GM21360 (cell line): ENCODE data around the gene TSPAN15.
A peak's percentile ranks its signal among the peaks of the same experiment; 100 is the strongest.

Experiments used
- ATAC-seq: cut with Tn5 transposase; IDR thresholded peaks from one replicate; pipeline ENCODE4 v1.9.1; 2021; ENCODE audit warnings: mild to moderate bottlenecking, moderate library complexity; ENCODE audit not compliant: unreplicated experiment

The TSPAN15 gene

DNA sequence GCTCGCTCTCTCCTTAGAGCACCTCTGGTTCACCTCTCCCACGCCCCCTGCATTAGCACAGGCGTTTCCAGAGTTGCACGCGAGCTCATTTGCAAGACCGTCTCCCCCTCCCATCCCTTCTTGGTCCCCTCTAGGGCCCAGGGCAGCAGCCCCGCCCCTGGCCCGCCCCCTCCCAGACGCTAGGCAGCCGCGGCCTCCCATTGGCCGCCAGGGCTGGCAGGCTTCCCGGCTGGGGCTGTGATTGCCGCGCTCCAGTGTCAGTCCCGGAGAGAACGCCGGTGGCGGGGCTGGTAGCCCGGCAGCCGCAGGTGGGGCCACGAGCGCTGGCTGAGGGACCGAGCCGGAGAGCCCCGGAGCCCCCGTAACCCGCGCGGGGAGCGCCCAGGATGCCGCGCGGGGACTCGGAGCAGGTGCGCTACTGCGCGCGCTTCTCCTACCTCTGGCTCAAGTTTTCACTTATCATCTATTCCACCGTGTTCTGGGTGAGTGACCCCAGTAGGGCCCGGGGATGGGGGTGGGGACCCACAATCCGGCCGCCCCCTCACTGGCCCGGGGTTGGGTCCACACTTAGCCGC, at the start of gene TSPAN15:
Gene TSPAN15 (plus strand): TSS at position 257 of the 575 bp plus-strand sequence. CDS start 130 bp downstream, at position 387.
- ATAC-seq, result peak; percentile 90

DNA sequence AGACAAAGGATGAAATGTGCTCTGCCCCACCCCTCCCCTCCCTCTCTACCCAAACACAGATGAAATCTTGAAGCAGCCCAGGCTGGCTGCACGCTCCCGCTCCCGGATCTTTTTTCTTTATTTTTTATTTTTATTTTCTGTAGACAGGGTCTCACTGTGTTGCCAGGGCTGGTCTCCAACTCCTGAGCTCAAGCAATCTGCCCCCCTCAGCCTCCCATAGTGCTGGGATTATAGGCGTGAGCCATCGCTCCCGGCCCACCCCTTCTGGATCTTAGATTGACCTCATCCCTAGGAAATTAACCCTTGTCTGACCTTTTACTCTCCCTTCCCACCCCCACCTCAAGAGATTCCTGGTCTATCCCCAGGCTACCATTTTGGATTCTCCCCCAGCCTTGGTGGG, 48.9 kb upstream of the TSPAN15 start:
- ATAC-seq, result no peak

DNA sequence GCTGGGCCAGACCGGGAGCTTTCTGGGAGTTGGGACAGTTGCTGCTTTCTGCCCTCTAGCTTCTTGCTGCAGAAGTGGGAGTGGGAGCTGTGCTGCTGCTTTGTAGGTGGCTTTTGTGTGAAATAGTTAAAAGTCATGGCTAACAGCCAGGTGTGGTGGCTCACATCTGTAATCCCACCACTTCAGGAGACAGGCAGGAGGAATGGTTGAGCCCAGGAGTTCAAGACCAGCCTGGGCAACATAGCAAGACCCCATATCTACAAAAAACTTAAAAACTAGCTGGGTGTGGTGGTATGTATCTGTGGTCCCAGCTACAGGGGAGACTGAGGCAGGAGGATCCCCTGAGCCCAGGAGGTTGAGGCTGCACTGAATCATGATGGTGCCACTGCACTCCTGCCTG, 48.2 kb upstream of the TSPAN15 start:
- ATAC-seq, result no peak

DNA sequence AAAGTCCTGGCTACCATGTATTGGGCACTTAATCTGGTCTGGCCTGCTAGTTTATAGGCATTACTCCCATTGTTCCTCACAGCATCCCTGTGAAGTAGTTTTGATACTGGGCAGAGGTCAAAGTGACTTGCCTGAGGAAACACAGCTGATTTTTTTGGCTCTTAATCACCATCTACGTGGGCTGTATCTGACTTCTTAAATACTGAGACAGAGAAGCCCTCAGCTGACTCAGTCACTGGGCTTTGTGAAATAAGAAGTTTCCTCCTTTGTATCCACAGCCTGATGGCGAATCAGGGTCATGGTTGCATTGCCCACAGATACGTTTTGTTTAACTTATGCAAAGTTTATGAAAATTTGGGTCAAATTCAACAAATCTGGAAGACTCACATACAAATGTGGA, 47.7 kb upstream of the TSPAN15 start:
- no peak for ATAC-seq

DNA sequence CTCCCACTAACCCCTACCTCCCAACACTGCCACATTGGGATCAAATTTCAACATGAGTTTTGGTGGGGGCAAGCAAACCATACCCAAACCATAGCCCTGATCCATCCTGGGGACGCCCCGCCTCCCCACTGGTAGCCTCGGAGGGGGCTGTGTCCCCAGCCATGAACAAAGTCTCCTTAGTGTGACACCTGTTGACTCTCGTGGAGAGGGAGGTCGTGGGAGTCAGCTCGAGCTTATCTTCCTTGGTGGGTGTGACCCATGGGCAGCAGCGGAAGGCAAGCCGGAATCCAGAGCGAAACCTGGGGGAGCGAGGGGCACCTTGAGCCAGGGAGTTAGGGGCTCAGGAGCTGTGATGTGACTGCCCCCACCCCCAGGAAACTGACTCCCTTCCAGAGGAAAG, 46.5 kb upstream of the TSPAN15 start:
- no peak for ATAC-seq

DNA sequence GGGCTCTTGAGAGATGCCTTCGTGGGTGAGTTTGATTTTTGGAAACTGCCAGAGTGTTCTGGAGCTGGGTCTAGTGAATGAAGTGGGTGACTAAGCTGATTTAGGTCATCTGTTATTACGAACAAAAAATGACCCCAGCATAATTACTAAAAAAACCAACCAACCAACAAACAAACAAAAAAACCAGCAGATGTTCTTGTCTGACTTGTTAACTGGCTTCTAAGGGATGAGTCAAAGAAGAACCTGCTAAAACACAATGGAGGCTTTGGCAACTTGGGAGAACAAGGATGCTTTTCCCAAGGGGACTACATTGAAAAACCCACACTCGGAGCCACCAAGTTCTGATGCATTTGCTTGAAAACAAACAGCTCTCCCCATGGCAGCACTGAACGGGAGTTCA, 46.0 kb upstream of the TSPAN15 start:
- no peak for ATAC-seq

DNA sequence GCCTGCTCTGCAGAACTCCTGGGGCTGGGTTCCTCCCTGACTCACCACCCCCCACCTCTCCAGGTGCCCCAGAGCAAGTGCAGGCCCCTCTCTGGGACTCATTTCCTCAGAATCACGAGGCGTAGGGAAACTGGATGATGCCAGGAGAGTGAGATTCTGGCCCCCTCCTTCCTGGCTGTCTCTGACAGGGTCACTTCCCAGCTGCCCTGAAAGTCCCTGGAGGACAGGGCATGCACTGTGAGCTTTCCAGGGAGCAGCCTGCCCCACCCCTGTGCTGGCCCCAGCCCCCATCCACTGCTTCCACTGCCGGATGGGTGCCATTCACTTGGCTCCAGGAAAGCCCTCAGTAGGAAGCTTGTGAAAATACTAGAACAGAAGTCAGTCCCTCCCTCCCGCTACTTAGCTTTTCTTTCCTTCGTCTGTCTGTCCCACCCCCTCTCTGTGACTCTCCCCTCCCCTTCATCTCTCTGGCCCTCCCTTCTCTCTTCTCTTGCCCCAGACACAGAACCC, 44.9 kb upstream of the TSPAN15 start:
- no peak for ATAC-seq

DNA sequence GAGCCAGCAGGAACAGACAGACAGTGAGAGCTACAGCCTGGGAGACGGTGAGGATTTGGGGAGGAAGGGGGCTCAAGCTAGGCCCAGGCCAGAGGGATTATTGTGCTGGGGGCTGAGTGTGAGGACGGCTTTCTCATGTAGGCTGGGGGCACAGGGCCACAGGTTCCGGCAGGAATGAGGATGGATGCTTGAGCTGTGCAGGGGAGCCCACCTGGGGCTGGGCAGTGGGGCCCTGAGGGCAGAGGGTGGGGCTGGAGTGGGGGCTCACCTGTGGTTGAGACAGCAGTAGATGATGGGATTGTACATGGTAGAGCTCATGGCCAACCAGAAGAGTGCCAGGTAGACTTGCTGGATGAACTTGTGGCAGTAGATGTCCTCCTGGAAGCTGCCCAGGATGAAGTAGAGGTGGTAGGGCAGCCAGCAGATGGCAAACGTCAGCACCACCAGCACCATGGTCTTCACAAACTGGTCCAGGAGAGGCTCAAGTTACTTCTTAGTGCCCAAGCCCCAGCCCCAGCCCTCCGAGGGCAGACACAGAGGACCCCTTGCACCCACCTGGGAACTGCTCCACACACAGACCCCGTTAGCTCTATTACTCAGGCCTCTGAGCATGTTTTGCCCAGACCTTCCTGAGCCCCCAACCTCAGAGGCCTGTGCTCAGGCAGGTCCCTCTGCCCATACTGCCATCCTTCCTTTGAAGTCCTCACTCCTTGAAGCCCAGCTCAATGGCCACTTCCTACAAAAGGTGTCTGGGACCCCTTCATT, 44.3 kb upstream of the TSPAN15 start:
- ATAC-seq, result no peak

DNA sequence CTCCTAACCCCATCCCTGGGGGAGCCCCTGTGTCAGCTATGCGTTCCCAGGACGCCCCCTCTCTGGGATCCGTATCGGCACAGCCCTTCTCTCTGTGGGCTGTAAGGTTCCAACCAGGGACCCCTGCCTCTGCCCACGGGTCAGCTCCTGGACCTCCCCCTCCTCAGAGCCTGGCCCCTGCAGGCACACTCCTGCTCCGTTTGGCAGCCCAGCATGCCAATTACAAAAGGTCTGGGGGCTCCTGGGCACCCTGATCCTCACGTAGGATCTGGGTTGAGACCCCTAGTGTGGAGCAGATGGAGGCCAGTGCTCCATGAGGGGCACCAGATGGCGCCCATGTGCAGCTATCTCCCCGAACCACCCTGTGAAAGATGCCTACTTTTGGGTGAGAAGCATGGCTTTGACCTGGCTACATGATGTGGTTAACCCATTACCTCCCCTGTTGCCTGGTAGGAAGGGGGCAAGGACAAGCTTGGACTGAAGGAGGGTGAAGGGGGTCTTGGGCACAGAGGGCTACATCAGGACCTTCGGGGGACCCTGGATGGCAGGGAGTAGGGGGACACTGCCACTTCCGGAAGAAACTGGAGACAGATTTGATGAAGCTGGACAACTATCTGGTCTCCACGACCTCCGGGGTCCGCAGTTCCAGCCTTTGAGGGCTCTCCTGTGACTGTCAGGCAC, 43.5 kb upstream of the TSPAN15 start:
- ATAC-seq, result no peak

DNA sequence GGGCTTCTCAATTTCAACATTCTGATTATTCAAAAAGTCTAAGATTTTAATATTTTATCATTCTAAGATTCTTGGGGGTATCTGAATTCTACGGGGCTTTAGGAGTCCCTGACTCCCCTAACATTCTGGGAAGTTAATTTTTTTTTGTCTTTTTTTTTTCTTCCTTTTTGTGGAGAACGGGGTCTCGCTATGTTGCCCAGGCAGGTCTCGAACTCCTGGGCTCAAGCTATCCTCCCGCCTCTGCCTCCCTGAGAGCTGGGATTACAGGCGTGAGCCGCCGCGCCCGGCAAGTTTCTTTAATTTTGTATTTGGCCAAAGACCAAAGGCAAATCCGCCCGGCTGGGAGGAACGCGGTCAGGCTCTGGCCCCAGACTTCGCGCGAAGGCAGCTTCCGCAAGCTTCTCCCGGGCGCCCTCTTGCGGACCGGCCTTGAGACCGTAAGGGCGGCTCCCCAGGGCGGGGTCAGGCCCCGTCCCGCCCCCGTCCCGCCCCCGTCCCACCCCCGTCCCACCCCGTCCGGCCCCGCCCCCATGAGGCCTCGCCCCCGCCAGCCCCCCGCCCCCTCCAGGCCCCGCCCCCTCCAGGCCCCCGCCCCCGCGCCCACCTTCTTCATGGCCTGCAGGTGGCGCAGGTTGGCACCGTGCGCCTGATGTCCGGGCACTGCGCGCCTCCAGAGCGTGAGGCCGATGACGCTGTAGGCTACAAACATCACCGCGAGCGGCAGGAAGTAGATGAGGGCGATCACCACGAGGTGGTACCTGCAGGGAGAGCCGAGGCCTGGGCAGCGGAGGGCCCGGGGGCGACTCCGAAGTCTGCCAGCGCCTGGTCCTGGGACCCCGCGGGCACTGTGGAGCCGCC, 42.7 kb upstream of the TSPAN15 start:
- ATAC-seq, result peak; percentile 79

DNA sequence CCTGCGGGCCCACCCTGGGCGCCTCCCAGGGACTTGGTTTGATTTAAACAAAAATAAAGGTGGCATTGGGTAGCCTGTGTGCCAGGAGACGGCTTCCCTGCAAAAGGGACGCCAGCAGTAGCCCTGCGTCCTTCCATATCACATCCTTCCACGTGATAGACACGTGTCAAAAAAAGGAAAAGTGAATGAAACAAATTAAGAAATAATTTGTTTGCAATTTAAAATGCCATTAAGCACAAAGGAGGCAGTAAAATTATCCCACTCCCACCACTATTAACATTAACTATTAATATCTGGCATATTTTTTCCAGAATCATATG, 42.1 kb upstream of the TSPAN15 start:
- ATAC-seq, result no peak

DNA sequence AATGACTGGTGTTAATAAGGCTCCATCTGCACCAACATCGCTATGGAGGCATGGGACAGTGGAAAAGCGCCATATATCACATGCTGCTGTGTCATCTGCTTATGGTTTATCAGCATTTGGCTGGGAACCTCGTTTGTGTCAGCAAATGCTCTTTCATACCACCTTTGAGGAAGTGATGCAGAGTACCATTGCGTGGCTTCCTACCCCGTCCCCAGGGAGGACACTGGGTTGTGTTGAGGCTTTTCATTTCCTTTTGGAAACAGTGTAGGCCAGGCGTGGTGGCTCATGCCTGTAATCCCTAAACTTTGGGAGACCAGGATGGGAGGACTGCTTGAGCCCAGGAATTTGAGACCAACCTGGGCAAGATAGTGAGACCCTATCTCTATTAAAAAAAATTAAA, 41.3 kb upstream of the TSPAN15 start:
- ATAC-seq, result no peak

DNA sequence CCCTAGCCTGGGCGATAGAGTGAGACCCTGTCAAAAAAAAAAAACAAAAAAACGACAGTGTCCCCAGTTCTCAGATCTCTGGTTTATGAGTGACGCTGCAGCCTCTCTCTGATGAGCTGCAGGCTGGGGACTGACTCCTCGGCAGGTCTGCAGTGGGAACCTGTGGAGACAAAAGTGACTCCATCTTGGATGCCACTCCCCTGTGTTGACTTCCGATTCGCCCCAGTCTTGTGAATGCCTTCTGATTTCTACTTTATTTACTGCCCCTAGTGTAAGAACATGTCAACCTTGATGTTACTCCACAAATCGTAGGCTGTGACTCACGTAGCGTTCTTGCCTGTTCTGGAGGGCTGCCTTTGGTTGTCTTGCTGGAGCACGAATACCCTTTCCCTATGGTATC, 40.8 kb upstream of the TSPAN15 start:
- no peak for ATAC-seq

DNA sequence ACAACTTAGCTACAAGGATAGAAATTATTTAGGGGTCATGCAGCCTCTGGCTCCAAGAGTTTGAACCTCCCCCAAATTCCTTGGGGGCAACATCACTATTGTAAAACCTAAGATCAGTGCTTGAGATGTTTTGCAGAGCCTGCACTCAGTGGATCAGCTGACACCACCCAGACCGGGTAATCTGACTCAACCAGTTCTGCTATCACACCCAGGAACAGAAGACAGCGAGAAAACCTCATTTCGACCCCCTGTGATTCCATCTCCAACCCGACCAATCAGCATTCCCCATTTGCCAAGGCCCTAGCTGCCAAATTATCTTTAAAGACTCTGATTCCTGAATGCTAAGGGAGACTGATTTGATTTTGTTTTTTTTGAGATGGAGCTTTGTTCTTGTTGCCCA, 39.8 kb upstream of the TSPAN15 start:
- no peak for ATAC-seq

DNA sequence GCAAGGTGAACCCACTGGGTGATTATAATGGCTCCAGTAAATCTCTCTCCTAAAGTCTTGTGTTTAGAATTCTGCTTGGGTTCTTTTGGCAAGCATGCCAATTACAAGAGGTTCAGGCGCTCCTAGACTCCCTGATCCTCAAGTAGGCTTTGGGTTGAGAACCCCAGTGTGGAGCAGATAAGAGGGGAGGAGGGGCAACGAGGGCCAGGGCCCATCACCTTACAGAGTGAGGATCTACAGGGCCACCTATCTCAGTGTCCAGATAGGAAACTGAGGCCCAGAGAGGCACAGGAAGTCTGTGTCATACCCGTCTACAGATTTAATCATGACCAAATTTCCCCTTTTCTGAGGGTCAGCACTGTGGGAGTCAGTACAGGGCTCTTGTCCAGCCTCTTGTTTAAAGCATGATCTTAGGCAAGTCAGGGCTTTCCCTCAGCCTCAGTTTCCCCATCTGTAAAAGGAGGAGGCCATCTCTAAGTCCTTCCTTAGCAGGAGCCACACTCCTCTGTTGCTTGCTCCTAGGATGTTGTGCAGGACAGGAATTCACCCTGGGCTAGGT, 39.0 kb upstream of the TSPAN15 start:
- ATAC-seq, result no peak

DNA sequence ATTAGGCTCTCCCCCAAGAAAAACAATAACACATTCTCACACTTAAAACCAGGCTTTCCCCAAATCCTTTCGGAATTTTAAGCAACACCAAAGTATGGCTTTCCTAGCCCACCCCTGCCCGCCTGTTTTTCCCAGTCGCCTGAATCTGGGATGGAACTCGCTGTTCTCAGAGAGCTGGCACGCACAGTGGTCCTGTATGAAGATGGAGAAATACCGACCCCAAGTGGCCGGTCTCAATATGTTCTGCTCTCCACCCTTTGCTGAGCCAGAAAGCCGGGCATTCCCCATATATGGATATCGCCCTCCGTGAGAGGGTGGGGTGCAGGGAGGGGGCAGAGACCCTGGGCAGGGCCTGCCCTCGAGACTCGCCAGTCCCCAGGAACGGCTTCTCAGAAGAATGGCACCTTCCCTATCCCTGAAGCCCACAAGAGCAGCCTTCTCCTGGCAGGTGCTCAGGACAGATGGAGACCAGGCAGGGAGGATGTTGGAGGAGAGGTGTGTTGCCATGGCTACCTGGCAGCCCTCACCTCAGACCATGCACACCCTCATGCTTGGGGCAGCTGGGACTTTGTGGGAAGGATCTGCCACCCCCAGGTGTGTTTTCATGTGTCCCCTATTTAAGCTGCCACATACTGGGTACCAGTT, 37.9 kb upstream of the TSPAN15 start:
- ATAC-seq, result no peak

DNA sequence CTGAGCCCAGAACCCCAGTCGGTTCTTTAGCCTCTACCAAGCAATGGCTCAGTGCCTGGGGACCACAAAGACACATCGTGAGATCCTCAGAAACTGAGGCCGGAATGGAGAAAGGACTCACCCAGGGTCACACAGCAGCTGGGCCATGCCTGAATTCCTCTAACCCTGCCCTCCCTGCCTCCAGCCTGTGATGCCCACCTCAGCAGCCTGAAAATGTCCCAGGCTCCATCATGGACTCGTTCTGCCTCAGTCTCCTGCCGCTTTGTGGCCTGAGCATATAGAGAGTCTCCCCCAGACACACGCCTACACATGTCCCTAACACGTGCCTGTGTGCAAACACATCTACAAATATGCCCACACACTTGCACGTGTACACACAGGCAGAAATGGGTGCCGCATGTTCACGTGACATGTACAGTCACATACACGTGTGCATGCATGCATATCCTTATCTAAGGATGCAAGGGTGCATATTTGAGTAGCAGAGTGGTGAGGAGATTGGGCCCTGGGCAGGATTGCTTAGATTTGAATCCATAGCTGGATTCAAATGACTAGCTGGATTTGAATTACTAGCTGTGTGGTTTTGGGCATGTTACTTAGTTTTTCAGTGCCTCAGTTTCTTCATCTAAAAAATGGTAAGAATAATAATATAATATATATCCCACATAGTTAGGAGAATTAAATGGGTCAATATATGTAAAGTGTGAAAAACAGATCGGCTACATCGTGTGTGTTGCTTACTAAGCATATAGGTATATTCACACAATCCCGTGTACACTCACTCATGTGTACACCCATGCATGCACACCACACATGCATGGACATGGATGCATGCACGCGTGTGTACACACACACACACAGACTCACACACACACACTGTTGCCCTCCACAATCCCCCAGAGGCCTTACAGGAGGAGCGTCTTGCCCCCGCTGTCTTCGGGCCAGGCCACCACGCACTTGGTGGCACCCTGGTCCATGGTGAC, 36.9 kb upstream of the TSPAN15 start:
- ATAC-seq, result no peak

DNA sequence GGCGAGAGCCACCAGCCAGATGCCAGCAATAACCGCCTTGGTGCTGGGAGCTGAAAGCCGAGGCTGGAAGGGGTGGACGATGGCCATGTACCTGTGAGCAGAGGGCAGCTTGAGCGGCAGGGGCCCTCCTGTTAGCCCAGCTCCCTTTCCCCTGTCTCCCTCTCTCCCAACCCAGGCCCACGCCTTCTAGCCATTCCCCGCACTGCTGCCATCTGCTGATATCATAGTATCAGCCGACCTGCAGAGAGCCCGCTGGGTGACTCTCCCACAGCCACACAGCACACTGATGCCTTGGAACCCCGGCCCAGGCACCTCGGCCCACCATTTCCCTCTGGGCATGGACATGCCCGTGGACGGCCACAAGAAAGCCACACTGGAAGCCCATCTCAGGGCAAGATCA, 36.2 kb upstream of the TSPAN15 start:
- ATAC-seq, result no peak

DNA sequence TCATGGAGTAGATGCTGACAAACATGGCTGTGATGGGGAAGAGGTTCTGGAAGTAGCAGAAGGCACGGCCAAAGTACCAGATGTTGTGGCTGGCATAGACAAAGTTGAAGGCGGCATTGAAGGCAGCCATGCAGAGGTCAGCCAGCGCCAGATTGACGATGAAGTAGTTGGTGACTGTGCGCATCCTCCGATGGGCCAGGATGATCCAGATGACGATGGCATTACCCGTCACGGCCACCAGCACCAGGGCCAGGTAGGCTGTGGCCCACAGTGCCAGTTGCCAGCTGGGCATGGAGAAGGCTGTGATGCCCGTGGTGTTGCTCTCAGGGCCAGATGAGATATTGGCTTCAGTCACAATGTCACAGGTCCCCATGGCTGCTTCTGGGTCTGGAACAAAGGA, 35.3 kb upstream of the TSPAN15 start:
- no peak for ATAC-seq
